Right lobe of liver (tissue), 6 donors: ENCODE data around the gene FBXO46. TPM values are rescaled to one million over a fixed set of nuclear protein-coding genes. Genes with fewer than 3 reads are reported as not detected.
A peak's percentile ranks its signal among the peaks of the same experiment; 100 is the strongest.

Experiments
- ATAC-seq, 4 donors: fragments of 200-7000 bp; cut with Tn5 transposase; one replicate each; pipeline ENCODE4 v1.9.1; 2020; ENCODE audit warnings: mild to moderate bottlenecking in 4 of 4, moderate library complexity in 4 of 4
- DNase-seq, 3 donors: peaks; one replicate each; pipeline ENCODE4 v3.0.0-alpha.2; 2020
- H3K27ac ChIP-seq, 3 donors: fragments of 200-600 bp; one replicate each; pipeline ENCODE4 v1.8.0; 2022
- H3K27me3 ChIP-seq, 2 donors: fragments of 200-600 bp; one replicate each; pipeline ENCODE4 v1.8.0; 2022
- H3K36me3 ChIP-seq, 4 donors: fragments of 200-600 bp; sonication (generic) in 1 of 4; one replicate each; pipeline versions ENCODE4 v1.5.1 to v1.8.0; 2017 to 2022; ENCODE audit warnings: control low read depth in 1 of 4
- H3K4me1 ChIP-seq, 4 donors: fragments of 200-600 bp; sonication (generic) in 1 of 4; one replicate each; pipeline versions ENCODE4 v1.5.1 to v1.8.0; 2017 to 2022; ENCODE audit warnings: control low read depth in 1 of 4
- H3K4me3 ChIP-seq, 3 donors: fragments of 200-600 bp; one replicate each; pipeline ENCODE4 v1.8.0; 2022
- H3K9me3 ChIP-seq, 4 donors: fragments of 200-600 bp; sonication (generic) in 1 of 4; one replicate each; pipeline versions ENCODE4 v1.5.1 to v1.8.0; 2017 to 2022; ENCODE audit warnings: control low read depth in 1 of 4
- CTCF ChIP-seq, 4 donors: fragments of 200-600 bp in 3 of 4; fragments of 450-650 bp in 1 of 4; IDR thresholded peaks; one replicate each; pipeline versions ENCODE4 v1.5.1 to v1.8.0; 2016 to 2022; ENCODE audit warnings: antibody characterized with exemption in 4 of 4, mild to moderate bottlenecking in 2 of 4
- POLR2A ChIP-seq: fragments of 450-650 bp; IDR thresholded peaks from one replicate; pipeline ENCODE4 v1.6.1; 2017; ENCODE audit warnings: antibody characterized with exemption, mild to moderate bottlenecking
- WGBS: methylation state at CpG from one replicate; pipeline ENCODE4 v1.1.6; 2018; ENCODE audit warnings: low coverage, low lambda C conversion rate; ENCODE audit not compliant: insufficient coverage; ENCODE audit errors: missing lambda C conversion rate; 5-methylcytosine and 5-hydroxymethylcytosine counted together
- intact Hi-C, 2 donors: fragments of 100-400 bp; cut with DNase I; formaldehyde crosslinking; loops; one replicate each; pipeline versions ENCODE4 v1.11.2 to v1.14.1; 2022
- total RNA-seq, 6 experiments: library from RNA; depleted of rRNA in 2 of 6; stranded (reverse); fragments of >200 nt in 2 of 6; fragmentation: NEBNext Ultra II Directional in 3 of 6; extraction: Animal tissue kit (Norgen Biotek cat#: 25700) in 3 of 6; gene quantifications; one replicate each; pipeline versions ENCODE4 v1.1.0 to v1.2.4, GENCODE V29; 2016 to 2023
- donor health status: DM: no; HTN: yes; CAD: no.
- donor health status: DM: no; HTN: no; CAD: no.
- donor health status: DM: no; HTN: no; CAD: no.
- donor health status: DM: no; HTN: yes; CAD: no.
- donor health status: DM: no; HTN: yes; CAD: no.

The FBXO46 gene
- total RNA-seq, 6 experiments from 2014 or later, result 5.6 to 12.4 (median 7.4) TPM

GRCh38 chr19:45717983-45718650 lies 12.6 kb downstream of the FBXO46 start:
- no peaks in the 10 kb centered on the region for H3K27me3 ChIP-seq
- no peak for TF ChIP-seq POLR2A
- TF ChIP-seq CTCF (IDR thresholded peaks at IDR 0.05), result no peak
- DNase-seq (peak in 1 of 3 donors; percentile 56), ATAC-seq (no peak)
- WGBS, result 62% methylated on average over 2 of the region's 12 CpGs
- peak overlapping the region; percentile 88 to 97 (median 96) for H3K27ac ChIP-seq
- intact Hi-C loops, result no loop called here
- H3K36me3 ChIP-seq, result peaks cover 0 to 5% (median 2%) of the 10 kb centered on the region in 4 donors
- peak overlapping the region; percentile 51 to 64 (median 59) for H3K4me3 ChIP-seq
- H3K4me1 ChIP-seq, result peaks cover 0 to 25% (median 4%) of the 10 kb centered on the region in 4 donors
- H3K9me3 ChIP-seq, result no peaks in the 10 kb centered on the region

GRCh38 chr19:45717131-45717982 lies 13.3 kb downstream of the FBXO46 start:
- H3K4me1 ChIP-seq, result peaks cover 0 to 25% (median 4%) of the 10 kb centered on the region in 4 donors
- ATAC-seq, result peak; percentile 91 to 96 (median 92)
- peak overlapping the region; percentile 59 to 64 (median 61) for H3K4me3 ChIP-seq
- 1% methylated on average over 26 of the region's 51 CpGs for WGBS
- peaks cover 0 to 7% (median 0%) of the 10 kb centered on the region in 4 donors for H3K36me3 ChIP-seq
- no peaks in the 10 kb centered on the region for H3K27me3 ChIP-seq
- peak overlapping the region; percentile 88 to 97 (median 96) for H3K27ac ChIP-seq
- TF ChIP-seq POLR2A, result peak; percentile 65
- peak in 1 of 4 donors; percentile 13 for TF ChIP-seq CTCF (IDR thresholded peaks at IDR 0.05)
- no peaks in the 10 kb centered on the region for H3K9me3 ChIP-seq
- intact Hi-C loops, result no loop called here
- DNase-seq, result peak; percentile 99

- Histone ChIP-seq H3K4me3 (peak overlapping the region; percentile 59 to 64 (median 61)), H3K36me3 (peaks cover 0 to 15% (median under 1%) of the 10 kb centered on the region in 4 donors), H3K27me3 (no peaks in the 10 kb centered on the region), H3K27ac (peak overlapping the region; percentile 81 to 96 (median 83)), H3K9me3 (no peaks in the 10 kb centered on the region), H3K4me1 (peaks cover 0 to 23% (median 4%) of the 10 kb centered on the region in 4 donors)
- ATAC-seq, result peak in 2 of 4 donors; percentile 3 to 5
- intact Hi-C loops, result no loop called here
- TF ChIP-seq POLR2A (no peak), CTCF (IDR thresholded peaks at IDR 0.05) (no peak)
- 2% methylated on average over 24 of the region's 24 CpGs for WGBS
- DNase-seq, result no peak
Observed at GRCh38 chr19:45716359-45717130, 14.2 kb downstream of the FBXO46 start.

- TF ChIP-seq POLR2A (no peak), CTCF (IDR thresholded peaks at IDR 0.05) (no peak)
- H3K4me3 ChIP-seq, result no peak overlapping the region
- H3K4me1 ChIP-seq, result peaks cover 0 to 13% (median 4%) of the 10 kb centered on the region in 4 donors
- peaks cover 0 to 18% (median under 1%) of the 10 kb centered on the region in 4 donors for H3K36me3 ChIP-seq
- no peak overlapping the region for H3K27ac ChIP-seq
- ATAC-seq (no peak), DNase-seq (no peak)
- WGBS, result 55% methylated on average over 2 of the region's 3 CpGs
- no peaks in the 10 kb centered on the region for H3K27me3 ChIP-seq
- intact Hi-C loops, result no loop called here
- no peaks in the 10 kb centered on the region for H3K9me3 ChIP-seq
Observed at GRCh38 chr19:45715139-45715538, 15.6 kb downstream of the FBXO46 start.
